Activated B cell treated with CpG ODN at 0.5 μM for 24 hours (primary cell): ENCODE measurements around the gene MAT2A. TPM values are rescaled to one million over a fixed set of nuclear protein-coding genes. Genes with fewer than 3 reads are reported as not detected.
"Not testable (repeated sequence)": the region's sequence is repeated elsewhere in the genome, so short reads cannot be mapped to it uniquely, and the experiment has no call there.

Experiments used
- ATAC-seq: fragments of 200-7000 bp; cut with Tn5 transposase; one replicate; pipeline ENCODE4 v1.10.0; 2021; ENCODE audit warnings: low read depth, mild to moderate bottlenecking, moderate library complexity
- CTCF ChIA-PET: fragments of 350-600 bp; sonication (Branson Sonifier 250); formaldehyde crosslinking; loops from one replicate; lab custom pipeline; 2021; ENCODE audit warnings: antibody characterized with exemption; lab: Charles Lee
- POLR2A ChIA-PET: fragments of 350-600 bp; sonication (Branson Sonifier 250); formaldehyde crosslinking; loops from one replicate; lab custom pipeline; 2021; ENCODE audit warnings: antibody characterized with exemption; lab: Charles Lee
- DNase-seq: peaks from one replicate; pipeline ENCODE4 v3.0.0; 2022
- H3K27ac Mint-ChIP-seq: one replicate; pipeline ENCODE4 v1.8.0; 2020; ENCODE audit warnings: mixed read lengths
- H3K27me3 Mint-ChIP-seq: one replicate; pipeline ENCODE4 v1.8.0; 2021; ENCODE audit warnings: mixed read lengths
- H3K36me3 Mint-ChIP-seq: one replicate; pipeline ENCODE4 v1.8.0; 2021; ENCODE audit warnings: low read depth, mixed read lengths
- H3K4me1 Mint-ChIP-seq: one replicate; pipeline ENCODE4 v1.8.0; 2021; ENCODE audit warnings: mixed read lengths
- H3K4me3 Mint-ChIP-seq: one replicate; pipeline ENCODE4 v1.8.0; 2020; ENCODE audit warnings: mild to moderate bottlenecking, mixed read lengths
- H3K9me3 Mint-ChIP-seq: one replicate; pipeline ENCODE4 v1.8.0; 2020; ENCODE audit warnings: mixed read lengths
- intact Hi-C: fragments of 100-400 bp; cut with micrococcal nuclease; formaldehyde crosslinking; loops from one replicate; pipeline ENCODE4 v1.15.1; 2024
- total RNA-seq: library from RNA; stranded (reverse); gene quantifications from 2 replicates; pipeline ENCODE4 v1.2.3, GENCODE V29; 2022
- TF ChIP-seq, protein P1 (sequence below): fragments of 200-600 bp; IDR thresholded peaks from one replicate; pipeline ENCODE4 v1.8.0; 2022; ENCODE audit warnings: antibody characterized with exemption, mild to moderate bottlenecking

The MAT2A gene
- total RNA-seq, 1 donor from 2014 or later: 265 TPM

- Mint-ChIP-seq H3K4me3 (no peak overlapping the region), H3K27me3 (no peaks in the 10 kb centered on the region), H3K27ac (no peak overlapping the region), H3K9me3 (no peaks in the 10 kb centered on the region), H3K4me1 (peaks cover 32% of the 10 kb centered on the region), H3K36me3 (no peaks in the 10 kb centered on the region)
- intact Hi-C loops: no loop called here
- TF ChIP-seq, protein P1, sequence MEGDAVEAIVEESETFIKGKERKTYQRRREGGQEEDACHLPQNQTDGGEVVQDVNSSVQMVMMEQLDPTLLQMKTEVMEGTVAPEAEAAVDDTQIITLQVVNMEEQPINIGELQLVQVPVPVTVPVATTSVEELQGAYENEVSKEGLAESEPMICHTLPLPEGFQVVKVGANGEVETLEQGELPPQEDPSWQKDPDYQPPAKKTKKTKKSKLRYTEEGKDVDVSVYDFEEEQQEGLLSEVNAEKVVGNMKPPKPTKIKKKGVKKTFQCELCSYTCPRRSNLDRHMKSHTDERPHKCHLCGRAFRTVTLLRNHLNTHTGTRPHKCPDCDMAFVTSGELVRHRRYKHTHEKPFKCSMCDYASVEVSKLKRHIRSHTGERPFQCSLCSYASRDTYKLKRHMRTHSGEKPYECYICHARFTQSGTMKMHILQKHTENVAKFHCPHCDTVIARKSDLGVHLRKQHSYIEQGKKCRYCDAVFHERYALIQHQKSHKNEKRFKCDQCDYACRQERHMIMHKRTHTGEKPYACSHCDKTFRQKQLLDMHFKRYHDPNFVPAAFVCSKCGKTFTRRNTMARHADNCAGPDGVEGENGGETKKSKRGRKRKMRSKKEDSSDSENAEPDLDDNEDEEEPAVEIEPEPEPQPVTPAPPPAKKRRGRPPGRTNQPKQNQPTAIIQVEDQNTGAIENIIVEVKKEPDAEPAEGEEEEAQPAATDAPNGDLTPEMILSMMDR: no peak
- ATAC-seq (no peak), DNase-seq (no peak)
- POLR2A ChIA-PET: interaction anchor here (0.7 to 2.5 kb wide), 2 partner anchors 10 to 29 kb away, joined by 3 to 7 read pairs; no protein-coding TSS in a partner anchor
- CTCF ChIA-PET: no interaction called here
Measured at GRCh38 chr2:85589181-85589580, 50.2 kb downstream of the MAT2A start.

GRCh38 chr2:85589982-85590791, 51.2 kb downstream of the MAT2A start:
- TF ChIP-seq, protein P1: no peak
- Mint-ChIP-seq H3K27ac (no peak overlapping the region), H3K36me3 (peaks cover 6% of the 10 kb centered on the region), H3K4me3 (no peak overlapping the region), H3K4me1 (peaks cover 35% of the 10 kb centered on the region), H3K9me3 (no peaks in the 10 kb centered on the region), H3K27me3 (no peaks in the 10 kb centered on the region)
- DNase-seq: no peak
- intact Hi-C loops: no loop called here
- CTCF ChIA-PET: no interaction called here
- no peak for ATAC-seq
- POLR2A ChIA-PET: interaction anchor here (1.2 to 6.8 kb wide), 2 partner anchors 11 to 15 kb away, joined by 3 to 45 read pairs; partner anchors contain the start of gene VAMP8

DNA sequence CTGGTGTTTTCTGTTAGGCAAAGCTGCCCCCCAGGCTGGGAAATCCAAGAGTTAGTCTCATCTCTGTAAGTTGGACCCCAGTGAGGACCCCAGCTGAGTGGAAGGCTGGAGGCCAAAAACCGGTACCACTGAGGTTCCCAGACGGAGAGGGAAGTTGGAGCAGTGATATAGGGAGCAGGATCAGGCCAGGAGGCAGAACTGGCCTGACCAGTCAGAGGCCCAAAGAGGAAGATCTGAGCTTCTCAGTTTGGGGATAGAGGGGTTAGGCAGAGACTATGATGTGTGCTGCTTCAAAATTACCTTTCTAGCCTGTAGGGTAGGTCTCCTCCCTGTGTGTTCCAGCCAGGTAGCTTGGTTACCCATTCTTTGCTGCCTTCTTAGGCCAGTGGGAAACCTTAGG, 52.0 kb downstream of the MAT2A start:
- Mint-ChIP-seq H3K36me3 (peaks cover 13% of the 10 kb centered on the region), H3K27me3 (no peaks in the 10 kb centered on the region), H3K27ac (no peak overlapping the region), H3K9me3 (no peaks in the 10 kb centered on the region), H3K4me3 (no peak overlapping the region), H3K4me1 (peaks cover 35% of the 10 kb centered on the region)
- ATAC-seq: no peak
- intact Hi-C loops: no loop called here
- POLR2A ChIA-PET: interaction anchor here (0.6 to 6.8 kb wide), 3 partner anchors 12 to 29 kb away, joined by 3 to 45 read pairs (median 4); partner anchors contain the start of gene VAMP8
- DNase-seq: no peak
- CTCF ChIA-PET: no interaction called here
- TF ChIP-seq, protein P1: no peak

GRCh38 chr2:85591563-85591962, 52.6 kb downstream of the MAT2A start:
- CTCF ChIA-PET: no interaction called here
- intact Hi-C loops: no loop called here
- Mint-ChIP-seq H3K9me3 (no peaks in the 10 kb centered on the region), H3K4me1 (peaks cover 39% of the 10 kb centered on the region), H3K27ac (no peak overlapping the region), H3K4me3 (no peak overlapping the region), H3K36me3 (peaks cover 14% of the 10 kb centered on the region), H3K27me3 (no peaks in the 10 kb centered on the region)
- POLR2A ChIA-PET: interaction anchor here (0.6 to 6.8 kb wide), 3 partner anchors 12 to 29 kb away, joined by 4 to 45 read pairs (median 5); partner anchors contain the start of gene VAMP8
- TF ChIP-seq, protein P1: no peak
- no peak for DNase-seq
- no peak for ATAC-seq

DNA sequence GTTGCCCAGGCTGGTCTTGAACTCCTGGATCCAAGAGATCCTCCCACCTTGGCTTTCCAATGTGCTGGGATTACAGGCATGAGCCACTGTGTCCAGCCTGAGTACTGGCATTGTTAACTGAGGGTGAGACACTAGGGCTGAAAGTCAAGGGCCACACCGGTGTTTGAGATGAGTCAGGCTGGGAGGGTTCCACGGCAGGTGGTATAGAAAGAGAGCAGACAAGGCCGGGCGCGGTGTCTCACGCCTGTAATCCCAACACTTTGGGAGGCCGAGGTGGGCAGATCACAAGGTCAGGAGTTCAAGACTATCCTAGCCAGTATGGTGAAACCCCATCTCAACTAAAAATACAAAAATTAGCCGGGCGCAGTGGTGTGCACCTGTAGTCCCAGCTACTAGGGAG, 53.3 kb downstream of the MAT2A start:
- ATAC-seq, H3K27ac Mint-ChIP-seq, H3K27me3 Mint-ChIP-seq, H3K9me3 Mint-ChIP-seq, H3K4me3 Mint-ChIP-seq, intact Hi-C loops, CTCF ChIA-PET, DNase-seq: not testable (repeated sequence)
- H3K4me1 Mint-ChIP-seq: peaks cover 44% of the 10 kb centered on the region
- peaks cover 21% of the 10 kb centered on the region for H3K36me3 Mint-ChIP-seq
- POLR2A ChIA-PET: interaction anchor here (0.6 to 6.8 kb wide), 2 partner anchors 7 to 13 kb away, joined by 3 to 45 read pairs; partner anchors contain the start of gene VAMP8
